Adrenal gland (tissue), 12 donors: ENCODE results near the gene RNF223. TPM values are rescaled to one million over a fixed set of nuclear protein-coding genes. Genes with fewer than 3 reads are reported as not detected.

Experiments used
- DNase-seq, 7 donors: peaks; one replicate each; pipeline ENCODE4 v3.0.0-alpha.2; 2019 to 2020
- H3K27ac ChIP-seq, 5 donors: fragments of 200-600 bp; sonication (generic) in 4 of 5; 1 replicate in 3 of 5; 2 replicates in 2 of 5; pipeline versions ENCODE4 v1.5.1 to v1.8.0; 2016 to 2020; ENCODE audit warnings: mild to moderate bottlenecking in 1 of 5
- H3K27me3 ChIP-seq: fragments of 200-600 bp; 2 replicates; pipeline ENCODE4 v1.8.0; 2021
- H3K36me3 ChIP-seq, 2 donors: fragments of 200-600 bp; replicated peaks in 1 of 2; 1 replicate in 1 of 2; 2 replicates in 1 of 2; pipeline versions ENCODE4 v1.5.1 to v1.8.0; 2018 to 2022
- H3K4me1 ChIP-seq, 2 donors: fragments of 200-600 bp; replicated peaks in 1 of 2; 1 replicate in 1 of 2; 2 replicates in 1 of 2; pipeline versions ENCODE4 v1.5.1 to v1.8.0; 2018 to 2021
- H3K4me3 ChIP-seq, 4 donors: fragments of 200-600 bp; sonication (generic) in 3 of 4; one replicate each; pipeline ENCODE4 v1.5.1; 2016 to 2018
- H3K9me3 ChIP-seq, 3 donors: fragments of 200-600 bp; sonication (generic) in 1 of 3; replicated peaks in 1 of 3; 1 replicate in 2 of 3; 2 replicates in 1 of 3; pipeline versions ENCODE4 v1.5.1 to v1.8.0; 2016 to 2021
- POLR2A ChIP-seq, 2 donors: fragments of 450-650 bp; IDR thresholded peaks; one replicate each; pipeline ENCODE4 v1.6.1; 2017; ENCODE audit warnings: antibody characterized with exemption in 2 of 2, mild to moderate bottlenecking in 2 of 2, moderate library complexity in 1 of 2
- WGBS, 4 donors: extraction: QIAGEN DNeasy Blood & Tissue Kit in 2 of 4; methylation state at CpG; one replicate each; pipeline versions ENCODE4 v1.1.5 to v1.1.7; 2013 to 2017; 5-methylcytosine and 5-hydroxymethylcytosine counted together
- intact Hi-C, 2 donors: fragments of 100-400 bp; cut with DNase I; formaldehyde crosslinking; loops; one replicate each; pipeline versions ENCODE4 v1.14.1 to v1.15.0; 2022 to 2023
- polyA plus RNA-seq, 3 donors: library from polyadenylated mRNA; stranded (reverse); fragments of 200-250 nt in 2 of 3; fragments of 350-450 nt in 1 of 3; fragmentation: Illumina TruSeq in 1 of 3; extraction: RNeasy Lipid Tissue Mini Kit (QIAGEN cat#74804) in 1 of 3; gene quantifications; one replicate each; pipeline ENCODE4 v1.2.3, GENCODE V29; 2013 to 2014
- total RNA-seq, 9 donors: library from RNA; depleted of rRNA in 4 of 9; stranded (reverse); fragments of >200 nt in 4 of 9; fragments of 120-200 nt in 1 of 9; fragmentation: NEBNext Ultra II Directional in 1 of 9; extraction: Animal tissue kit (Norgen Biotek cat#: 25700) in 1 of 9; gene quantifications; one replicate each; pipeline versions ENCODE4 v1.1.0 to v1.2.4, GENCODE V29; 2013 to 2023
- TF ChIP-seq, protein P1 (sequence below), 6 experiments: fragments of 450-650 bp in 4 of 6; fragments of 200-600 bp in 2 of 6; sonication (generic) in 1 of 6; IDR thresholded peaks; 1 replicate in 5 of 6; 2 replicates in 1 of 6; pipeline versions ENCODE4 v1.5.1 to v1.8.0; 2016 to 2021; ENCODE audit warnings: antibody characterized with exemption in 6 of 6, mild to moderate bottlenecking in 2 of 6, moderate library complexity in 1 of 6
- donor health status: healthy with polysubstance abuse.
- donor health status: Bipolar disorder and iron deficiency.
- donor health status: DM: yes; HTN: yes; CAD: no.
- donor health status: DM: no; HTN: no; CAD: no.
- donor health status: DM: no; HTN: no; CAD: no.
- donor health status: DM: yes; HTN: yes; CAD: no.

Gene RNF223
- total and polyA plus RNA-seq, 12 donors, result 0.03 TPM; not detected in 11

DNA sequence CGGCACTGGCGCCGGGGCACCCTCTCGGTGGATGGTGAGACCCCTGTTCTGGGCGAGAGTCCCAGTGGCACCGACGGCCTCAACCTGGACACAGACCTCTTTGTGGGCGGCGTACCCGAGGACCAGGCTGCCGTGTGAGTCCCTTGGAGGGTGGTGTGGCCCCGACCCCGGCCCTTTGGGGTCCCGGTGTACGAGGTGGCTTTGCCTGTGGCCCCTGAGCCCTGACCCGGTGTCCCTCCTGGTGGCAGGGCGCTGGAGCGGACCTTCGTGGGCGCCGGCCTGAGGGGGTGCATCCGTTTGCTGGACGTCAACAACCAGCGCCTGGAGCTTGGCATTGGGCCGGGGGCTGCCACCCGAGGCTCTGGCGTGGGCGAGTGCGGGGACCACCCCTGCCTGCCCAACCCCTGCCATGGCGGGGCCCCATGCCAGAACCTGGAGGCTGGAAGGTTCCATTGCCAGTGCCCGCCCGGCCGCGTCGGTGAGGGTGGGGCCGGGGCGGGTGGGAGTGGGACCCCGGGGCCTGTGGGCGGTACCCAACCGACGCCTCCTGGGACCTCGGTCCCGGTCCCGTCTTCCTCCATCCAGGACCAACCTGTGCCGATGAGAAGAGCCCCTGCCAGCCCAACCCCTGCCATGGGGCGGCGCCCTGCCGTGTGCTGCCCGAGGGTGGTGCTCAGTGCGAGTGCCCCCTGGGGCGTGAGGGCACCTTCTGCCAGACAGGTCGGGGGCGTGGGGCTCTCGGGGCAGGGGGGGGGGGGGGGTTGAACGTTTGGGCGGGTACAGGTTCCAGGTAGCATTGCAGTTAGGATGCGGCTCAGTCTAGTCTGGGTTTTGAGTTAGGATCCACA is 24.6 kb downstream of the RNF223 start:
- Histone ChIP-seq H3K4me1 (no peaks in the 10 kb centered on the region), H3K27me3 (no peaks in the 10 kb centered on the region), H3K4me3 (no peak overlapping the region), H3K36me3 (no peaks in the 10 kb centered on the region), H3K27ac (no peak overlapping the region), H3K9me3 (no peaks in the 10 kb centered on the region)
- 72 to 89% (median 85%) methylated on average over 5 to 57 of the region's 57 CpGs for WGBS, 4 donors
- intact Hi-C loops, result no loop called here
- TF ChIP-seq, protein P1, sequence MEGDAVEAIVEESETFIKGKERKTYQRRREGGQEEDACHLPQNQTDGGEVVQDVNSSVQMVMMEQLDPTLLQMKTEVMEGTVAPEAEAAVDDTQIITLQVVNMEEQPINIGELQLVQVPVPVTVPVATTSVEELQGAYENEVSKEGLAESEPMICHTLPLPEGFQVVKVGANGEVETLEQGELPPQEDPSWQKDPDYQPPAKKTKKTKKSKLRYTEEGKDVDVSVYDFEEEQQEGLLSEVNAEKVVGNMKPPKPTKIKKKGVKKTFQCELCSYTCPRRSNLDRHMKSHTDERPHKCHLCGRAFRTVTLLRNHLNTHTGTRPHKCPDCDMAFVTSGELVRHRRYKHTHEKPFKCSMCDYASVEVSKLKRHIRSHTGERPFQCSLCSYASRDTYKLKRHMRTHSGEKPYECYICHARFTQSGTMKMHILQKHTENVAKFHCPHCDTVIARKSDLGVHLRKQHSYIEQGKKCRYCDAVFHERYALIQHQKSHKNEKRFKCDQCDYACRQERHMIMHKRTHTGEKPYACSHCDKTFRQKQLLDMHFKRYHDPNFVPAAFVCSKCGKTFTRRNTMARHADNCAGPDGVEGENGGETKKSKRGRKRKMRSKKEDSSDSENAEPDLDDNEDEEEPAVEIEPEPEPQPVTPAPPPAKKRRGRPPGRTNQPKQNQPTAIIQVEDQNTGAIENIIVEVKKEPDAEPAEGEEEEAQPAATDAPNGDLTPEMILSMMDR (IDR thresholded peaks at IDR 0.05), result no peak
- no peak for TF ChIP-seq POLR2A (IDR thresholded peaks at IDR 0.05)
- DNase-seq, result no peak

DNA sequence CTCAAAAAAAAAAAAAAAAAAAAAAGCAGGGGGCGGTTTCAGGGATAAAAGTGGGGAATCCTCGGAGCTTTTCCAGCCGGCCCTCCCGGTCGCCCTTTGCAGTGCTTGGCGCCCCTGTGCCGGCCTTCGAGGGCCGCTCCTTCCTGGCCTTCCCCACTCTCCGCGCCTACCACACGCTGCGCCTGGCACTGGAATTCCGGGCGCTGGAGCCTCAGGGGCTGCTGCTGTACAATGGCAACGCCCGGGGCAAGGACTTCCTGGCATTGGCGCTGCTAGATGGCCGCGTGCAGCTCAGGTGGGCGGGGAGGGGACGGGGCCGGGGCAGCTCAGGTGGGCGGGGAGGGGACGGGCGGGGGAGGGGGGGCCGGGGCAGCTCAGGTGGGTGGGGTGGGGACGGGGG is 25.3 kb downstream of the RNF223 start:
- no peak overlapping the region for H3K27ac ChIP-seq
- no peaks in the 10 kb centered on the region for H3K36me3 ChIP-seq
- DNase-seq, result no peak
- no peaks in the 10 kb centered on the region for H3K4me1 ChIP-seq
- TF ChIP-seq, protein P1 (IDR thresholded peaks at IDR 0.05), result no peak
- TF ChIP-seq POLR2A (IDR thresholded peaks at IDR 0.05), result no peak
- WGBS, 4 donors, result 80 to 89% (median 85%) methylated on average over 11 to 25 of the region's 28 CpGs
- H3K9me3 ChIP-seq, result no peaks in the 10 kb centered on the region
- no peak overlapping the region for H3K4me3 ChIP-seq
- H3K27me3 ChIP-seq, result no peaks in the 10 kb centered on the region
- intact Hi-C loops, result no loop called here

DNA sequence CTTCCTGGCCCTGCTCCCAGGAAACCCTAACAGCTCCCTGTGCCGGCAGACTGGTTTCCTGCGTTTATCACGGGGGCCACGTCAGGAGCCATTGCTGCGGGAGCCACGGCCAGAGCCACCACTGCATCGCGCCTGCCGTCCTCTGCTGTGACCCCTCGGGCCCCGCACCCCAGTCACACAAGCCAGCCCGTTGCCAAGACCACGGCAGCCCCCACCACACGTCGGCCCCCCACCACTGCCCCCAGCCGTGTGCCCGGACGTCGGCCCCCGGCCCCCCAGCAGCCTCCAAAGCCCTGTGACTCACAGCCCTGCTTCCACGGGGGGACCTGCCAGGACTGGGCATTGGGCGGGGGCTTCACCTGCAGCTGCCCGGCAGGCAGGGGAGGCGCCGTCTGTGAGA is 26.1 kb downstream of the RNF223 start:
- Histone ChIP-seq H3K27ac (no peak overlapping the region), H3K9me3 (no peaks in the 10 kb centered on the region), H3K27me3 (no peaks in the 10 kb centered on the region), H3K36me3 (no peaks in the 10 kb centered on the region), H3K4me1 (no peaks in the 10 kb centered on the region), H3K4me3 (no peak overlapping the region)
- 81 to 90% (median 86%) methylated on average over 2 to 25 of the region's 25 CpGs for WGBS, 4 donors
- TF ChIP-seq POLR2A (IDR thresholded peaks at IDR 0.05), result no peak
- TF ChIP-seq, protein P1 (IDR thresholded peaks at IDR 0.05), result no peak
- no peak for DNase-seq
- intact Hi-C loops, result no loop called here

DNA sequence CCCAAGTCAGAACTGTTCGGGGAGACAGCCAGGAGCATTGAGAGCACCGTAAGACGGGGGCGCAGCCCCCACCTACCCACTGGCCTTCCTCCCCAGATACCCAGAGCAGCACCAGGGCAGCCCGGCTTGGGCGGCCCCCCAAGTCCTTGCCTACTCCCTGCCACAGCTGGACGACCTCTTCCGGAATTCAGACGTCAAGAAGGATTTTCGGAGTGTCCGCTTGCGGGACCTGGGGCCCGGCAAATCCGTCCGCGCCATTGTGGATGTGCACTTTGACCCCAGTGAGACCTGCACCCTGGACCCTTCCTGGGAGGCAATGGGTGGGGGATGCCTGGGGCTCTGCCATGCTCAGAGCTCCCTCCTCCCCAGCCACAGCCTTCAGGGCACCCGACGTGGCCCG is 26.7 kb downstream of the RNF223 start:
- Histone ChIP-seq H3K4me1 (no peaks in the 10 kb centered on the region), H3K27ac (no peak overlapping the region), H3K9me3 (no peaks in the 10 kb centered on the region), H3K36me3 (no peaks in the 10 kb centered on the region), H3K4me3 (no peak overlapping the region), H3K27me3 (no peaks in the 10 kb centered on the region)
- intact Hi-C loops, result no loop called here
- WGBS, 4 donors, result 90 to 94% (median 92%) methylated on average over 11 to 19 of the region's 19 CpGs; no CpG with 5 or more reads in 1 of the 4 donors
- no peak for DNase-seq
- TF ChIP-seq POLR2A (IDR thresholded peaks at IDR 0.05), result no peak
- TF ChIP-seq, protein P1 (IDR thresholded peaks at IDR 0.05), result no peak
